Subcutaneous adipose tissue (tissue), 4 donors: ENCODE data around the gene CLVS2. TPM values are rescaled to one million over a fixed set of nuclear protein-coding genes. Genes with fewer than 3 reads are reported as not detected.

Source experiments
- total RNA-seq, 4 donors: library from RNA; depleted of rRNA; stranded (reverse); fragments of >200 nt; gene quantifications; one replicate each; pipeline ENCODE4 v1.1.0, GENCODE V29; 2016
- TF ChIP-seq, protein P1 (sequence below): fragments of 450-650 bp; IDR thresholded peaks from one replicate; pipeline ENCODE4 v1.5.1; 2016; ENCODE audit warnings: low read depth, mild to moderate bottlenecking, control low read depth, antibody characterized with exemption, moderate library complexity

The CLVS2 gene
- total RNA-seq, 4 donors from 2014 or later: not detected

DNA sequence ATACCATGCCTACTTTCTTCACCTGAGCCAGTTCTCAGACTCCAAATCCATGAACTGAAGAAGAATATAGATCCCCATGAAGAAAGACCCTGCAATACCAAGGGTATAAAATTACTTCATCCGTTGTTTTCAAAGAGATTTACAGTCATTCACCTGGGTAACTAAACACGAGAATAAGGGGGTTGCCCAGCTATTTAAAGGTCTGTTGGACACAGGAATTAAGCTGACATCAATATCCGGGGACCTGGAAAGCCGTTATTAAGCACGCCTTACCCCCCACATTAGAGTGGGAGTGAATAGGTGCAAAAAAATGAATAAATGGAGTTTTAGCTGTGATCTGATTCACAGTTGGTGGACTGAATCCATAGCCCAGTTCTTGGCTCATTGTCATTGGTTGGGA, 28.9 kb downstream of the CLVS2 start:
- TF ChIP-seq, protein P1, sequence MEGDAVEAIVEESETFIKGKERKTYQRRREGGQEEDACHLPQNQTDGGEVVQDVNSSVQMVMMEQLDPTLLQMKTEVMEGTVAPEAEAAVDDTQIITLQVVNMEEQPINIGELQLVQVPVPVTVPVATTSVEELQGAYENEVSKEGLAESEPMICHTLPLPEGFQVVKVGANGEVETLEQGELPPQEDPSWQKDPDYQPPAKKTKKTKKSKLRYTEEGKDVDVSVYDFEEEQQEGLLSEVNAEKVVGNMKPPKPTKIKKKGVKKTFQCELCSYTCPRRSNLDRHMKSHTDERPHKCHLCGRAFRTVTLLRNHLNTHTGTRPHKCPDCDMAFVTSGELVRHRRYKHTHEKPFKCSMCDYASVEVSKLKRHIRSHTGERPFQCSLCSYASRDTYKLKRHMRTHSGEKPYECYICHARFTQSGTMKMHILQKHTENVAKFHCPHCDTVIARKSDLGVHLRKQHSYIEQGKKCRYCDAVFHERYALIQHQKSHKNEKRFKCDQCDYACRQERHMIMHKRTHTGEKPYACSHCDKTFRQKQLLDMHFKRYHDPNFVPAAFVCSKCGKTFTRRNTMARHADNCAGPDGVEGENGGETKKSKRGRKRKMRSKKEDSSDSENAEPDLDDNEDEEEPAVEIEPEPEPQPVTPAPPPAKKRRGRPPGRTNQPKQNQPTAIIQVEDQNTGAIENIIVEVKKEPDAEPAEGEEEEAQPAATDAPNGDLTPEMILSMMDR: no peak

- TF ChIP-seq, protein P1: no peak
Observed at GRCh38 chr6:123027408-123027807, 31.4 kb downstream of the CLVS2 start.

DNA sequence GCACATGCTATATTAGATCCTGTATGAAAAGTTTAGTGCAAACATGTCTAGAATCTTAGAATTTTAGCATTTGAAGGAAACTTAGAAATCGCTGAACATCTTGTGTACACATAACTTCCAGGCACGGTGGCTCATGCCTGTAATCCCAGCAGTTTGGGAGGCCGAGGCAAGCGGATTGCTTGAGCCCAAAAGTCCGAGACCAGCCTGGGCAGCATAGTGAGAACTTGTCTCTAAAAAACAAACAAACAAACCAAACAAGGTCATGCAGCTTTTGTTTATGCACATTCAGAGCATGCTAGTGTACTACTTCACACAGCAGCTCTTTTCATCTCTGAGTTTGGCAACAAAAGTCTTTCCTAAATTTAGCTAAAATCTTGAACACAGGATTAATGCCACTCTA, 32.2 kb downstream of the CLVS2 start:
- TF ChIP-seq, protein P1: no peak

DNA sequence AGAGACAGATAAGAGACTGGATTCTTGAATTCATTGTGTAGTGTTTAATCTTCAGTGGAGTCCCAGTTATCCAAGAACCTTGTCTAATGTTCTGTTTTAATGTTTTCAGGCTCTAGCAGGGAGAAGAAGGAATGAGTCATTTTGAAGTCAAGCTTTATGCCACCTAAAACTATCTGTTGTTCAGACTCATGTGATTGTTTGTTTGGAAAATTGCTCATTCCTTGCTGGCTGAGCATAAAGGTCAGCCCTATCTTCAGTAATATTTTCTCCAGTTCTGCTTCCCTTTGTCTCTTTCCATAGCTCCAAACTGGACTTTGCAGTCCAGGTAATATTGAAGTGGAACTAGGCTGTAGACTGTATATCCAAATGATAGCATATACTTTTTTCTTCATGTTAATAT, 34.2 kb downstream of the CLVS2 start:
- TF ChIP-seq, protein P1: no peak

DNA sequence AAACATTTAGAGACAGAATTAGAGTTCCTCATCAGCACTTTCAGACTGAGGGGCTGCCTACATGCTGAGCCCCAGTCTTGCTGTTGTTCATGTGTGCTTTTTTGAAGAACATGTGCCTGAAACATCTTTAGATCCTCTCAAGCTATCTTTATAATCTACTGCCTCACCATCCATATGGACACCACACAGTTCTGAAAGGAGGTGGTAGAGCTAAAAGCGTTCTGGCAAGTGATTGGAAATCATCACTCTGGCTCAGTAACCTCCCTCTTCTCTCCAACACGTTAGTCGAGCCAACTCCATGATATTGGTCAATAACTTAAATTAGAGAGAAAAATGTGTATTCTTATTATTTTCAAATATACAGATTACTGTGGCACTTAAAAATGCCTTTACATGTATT, 40.6 kb downstream of the CLVS2 start:
- TF ChIP-seq, protein P1: no peak

DNA sequence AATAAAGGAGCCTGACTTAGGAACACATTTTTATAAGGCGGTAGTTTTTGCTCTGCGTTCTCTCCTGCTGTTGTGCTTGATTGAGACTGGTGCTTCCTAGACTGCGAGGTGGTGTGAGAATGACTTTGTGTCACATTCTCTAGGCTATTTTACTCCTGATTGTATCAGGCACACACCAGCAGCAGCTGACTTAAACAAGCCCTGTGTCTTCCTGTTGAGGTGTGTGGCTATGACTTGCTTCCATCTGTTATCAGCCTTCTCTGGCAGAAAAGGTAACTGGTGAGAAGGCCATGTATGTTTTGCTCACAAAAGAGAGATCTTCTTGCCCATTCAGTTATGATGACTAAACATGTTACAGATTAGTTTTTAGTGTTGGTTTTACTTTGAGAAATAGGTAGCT, 43.4 kb downstream of the CLVS2 start:
- TF ChIP-seq, protein P1: no peak

GRCh38 chr6:123042401-123042800, 46.4 kb downstream of the CLVS2 start:
- TF ChIP-seq, protein P1: no peak
